Measurements from ENCODE around the gene TMEM131. TPM values are rescaled to one million over a fixed set of nuclear protein-coding genes. Genes with fewer than 3 reads are reported as not detected.

The TMEM131 gene
- total RNA-seq, 2 donors from 2014 or later = 20.7 to 21.8 TPM

DNA sequence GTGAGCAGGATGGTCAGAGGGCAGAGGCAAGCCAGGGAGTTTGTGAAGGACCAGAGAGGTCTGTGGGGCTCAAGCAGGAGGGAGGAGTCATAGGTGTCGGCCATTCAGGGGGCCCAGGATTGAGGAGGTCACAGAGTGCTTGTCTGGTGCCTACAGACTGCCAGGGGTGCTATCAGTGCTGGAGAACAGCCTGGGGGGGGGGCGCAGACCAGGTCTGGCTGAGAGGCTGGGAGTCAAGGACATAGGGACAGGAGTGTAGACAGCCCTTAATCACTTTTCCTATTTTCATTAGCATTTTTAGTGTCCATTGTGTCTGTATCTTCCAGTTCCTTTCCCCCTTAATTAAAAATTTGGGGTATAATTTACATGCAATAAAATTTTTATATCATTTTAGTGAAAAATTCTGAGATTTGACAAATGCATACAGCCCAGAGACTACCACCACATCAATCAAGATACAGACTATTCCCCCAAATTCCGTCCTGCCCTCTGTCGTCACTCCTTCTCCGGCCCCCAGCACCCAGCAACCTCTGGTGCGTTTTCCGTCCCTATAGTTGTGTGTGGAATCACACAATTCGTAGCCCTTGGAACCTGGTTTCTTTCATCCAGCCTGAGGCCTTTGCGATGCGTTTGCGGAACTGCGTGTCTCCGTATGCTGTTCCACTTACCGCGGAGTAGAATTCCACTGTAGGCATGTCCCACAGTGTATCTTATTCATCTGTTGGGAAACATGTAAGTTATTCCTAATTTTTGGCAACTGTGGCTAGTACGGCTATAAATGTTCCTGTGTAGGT is 276.2 kb downstream of the TMEM131 start:
- Histone ChIP-seq H3K27me3 (no peaks in the 10 kb centered on the region), H3K4me1 (no peaks in the 10 kb centered on the region), H3K4me3 (no peak overlapping the region), H3K27ac (no peak overlapping the region), H3K9me3 (no peaks in the 10 kb centered on the region), H3K36me3 (no peaks in the 10 kb centered on the region)
- TF ChIP-seq, protein P1, sequence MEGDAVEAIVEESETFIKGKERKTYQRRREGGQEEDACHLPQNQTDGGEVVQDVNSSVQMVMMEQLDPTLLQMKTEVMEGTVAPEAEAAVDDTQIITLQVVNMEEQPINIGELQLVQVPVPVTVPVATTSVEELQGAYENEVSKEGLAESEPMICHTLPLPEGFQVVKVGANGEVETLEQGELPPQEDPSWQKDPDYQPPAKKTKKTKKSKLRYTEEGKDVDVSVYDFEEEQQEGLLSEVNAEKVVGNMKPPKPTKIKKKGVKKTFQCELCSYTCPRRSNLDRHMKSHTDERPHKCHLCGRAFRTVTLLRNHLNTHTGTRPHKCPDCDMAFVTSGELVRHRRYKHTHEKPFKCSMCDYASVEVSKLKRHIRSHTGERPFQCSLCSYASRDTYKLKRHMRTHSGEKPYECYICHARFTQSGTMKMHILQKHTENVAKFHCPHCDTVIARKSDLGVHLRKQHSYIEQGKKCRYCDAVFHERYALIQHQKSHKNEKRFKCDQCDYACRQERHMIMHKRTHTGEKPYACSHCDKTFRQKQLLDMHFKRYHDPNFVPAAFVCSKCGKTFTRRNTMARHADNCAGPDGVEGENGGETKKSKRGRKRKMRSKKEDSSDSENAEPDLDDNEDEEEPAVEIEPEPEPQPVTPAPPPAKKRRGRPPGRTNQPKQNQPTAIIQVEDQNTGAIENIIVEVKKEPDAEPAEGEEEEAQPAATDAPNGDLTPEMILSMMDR (IDR thresholded peaks at IDR 0.05) = no peak
- no peak for DNase-seq (ENCODE audit: low spot score)

DNA sequence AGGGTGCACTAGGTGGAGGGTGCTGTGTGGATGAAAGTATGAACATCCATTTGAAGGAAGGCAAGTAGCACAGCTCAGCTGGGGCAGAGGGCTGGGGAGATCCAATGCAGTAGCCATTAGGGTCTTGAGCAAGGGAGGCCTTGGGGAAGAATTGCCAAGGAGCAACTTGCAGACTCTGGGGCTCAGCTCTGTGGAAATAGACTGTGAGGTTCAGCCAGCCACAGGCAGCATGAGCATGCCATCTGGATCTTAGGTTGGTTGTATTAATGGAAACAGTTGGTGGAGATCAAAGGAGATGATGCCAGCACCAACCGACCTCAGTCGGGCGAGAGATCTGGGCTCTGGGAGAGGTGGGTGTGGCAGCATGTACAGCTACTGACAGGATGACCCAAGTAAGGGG is 276.8 kb downstream of the TMEM131 start:
- TF ChIP-seq, protein P1 (IDR thresholded peaks at IDR 0.05) = no peak
- Histone ChIP-seq H3K27ac (no peak overlapping the region), H3K27me3 (no peaks in the 10 kb centered on the region), H3K9me3 (no peaks in the 10 kb centered on the region), H3K4me1 (no peaks in the 10 kb centered on the region), H3K4me3 (no peak overlapping the region), H3K36me3 (no peaks in the 10 kb centered on the region)
- no peak for DNase-seq (ENCODE audit: low spot score)

DNA sequence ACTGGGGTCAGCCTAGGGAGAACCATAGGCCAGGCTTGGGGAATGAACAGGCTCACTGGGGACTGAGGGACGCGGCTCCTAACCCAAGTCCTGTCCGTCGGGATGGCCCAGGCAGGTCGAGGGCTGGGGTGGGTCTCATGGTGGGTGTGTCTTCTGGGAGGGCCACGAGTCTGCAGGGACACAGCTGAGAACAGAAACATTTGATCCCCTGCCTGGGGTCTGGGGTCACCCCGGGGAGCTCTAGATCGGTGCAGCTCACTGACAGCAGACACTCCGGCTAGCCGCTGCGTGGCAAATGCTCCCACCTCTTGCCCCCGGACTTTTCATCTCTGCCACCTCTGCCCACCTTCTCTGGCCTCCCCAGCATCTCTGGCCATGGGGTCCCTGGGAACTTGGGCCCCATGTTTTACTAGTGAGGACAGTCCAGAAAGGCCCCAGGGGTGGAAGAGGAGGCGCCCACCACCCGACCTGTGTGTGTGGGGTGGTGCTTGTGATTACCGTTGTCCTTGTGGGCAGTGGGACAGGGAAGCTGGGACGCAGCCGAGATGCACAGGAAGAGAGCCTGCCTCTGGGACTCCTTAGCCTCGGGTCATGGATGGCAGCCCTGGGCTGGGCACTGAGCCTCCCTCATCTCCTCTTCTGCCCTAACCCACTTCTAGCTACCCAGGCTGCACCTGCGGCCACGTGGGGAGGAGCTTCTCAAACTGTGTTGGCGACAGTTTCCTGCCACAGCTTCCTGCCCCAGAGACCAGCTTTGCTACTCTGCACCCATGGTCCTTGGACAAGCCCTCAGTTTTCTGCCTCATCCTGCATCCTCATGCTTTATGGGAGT is 277.5 kb downstream of the TMEM131 start:
- TF ChIP-seq, protein P1 (IDR thresholded peaks at IDR 0.05) = no peak
- Histone ChIP-seq H3K4me1 (no peaks in the 10 kb centered on the region), H3K4me3 (no peak overlapping the region), H3K27ac (no peak overlapping the region), H3K36me3 (no peaks in the 10 kb centered on the region), H3K27me3 (no peaks in the 10 kb centered on the region), H3K9me3 (no peaks in the 10 kb centered on the region)
- DNase-seq (ENCODE audit: low spot score) = no peak

DNA sequence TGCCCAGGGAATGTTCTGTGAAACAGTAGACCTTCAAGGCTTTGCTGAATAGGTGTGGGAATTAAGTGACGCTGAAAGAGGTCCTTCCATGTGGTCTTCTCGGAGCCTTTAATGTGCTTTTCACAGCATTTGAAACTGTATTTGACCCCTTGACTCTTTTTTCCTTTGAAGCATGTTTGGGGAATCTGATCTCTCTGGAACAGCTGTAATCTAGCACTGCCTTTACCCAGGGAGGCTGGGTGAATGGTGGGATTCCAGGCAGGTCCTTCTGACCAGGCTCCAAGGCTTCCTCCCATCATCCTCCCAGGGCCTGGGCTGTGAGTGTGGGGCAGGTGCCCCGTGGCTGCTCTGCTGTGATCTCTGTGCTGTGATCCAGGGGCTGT is 278.1 kb downstream of the TMEM131 start:
- TF ChIP-seq, protein P1 (IDR thresholded peaks at IDR 0.05) = no peak
- no peaks in the 10 kb centered on the region for H3K9me3 ChIP-seq
- DNase-seq (ENCODE audit: low spot score) = no peak
- H3K36me3 ChIP-seq = no peaks in the 10 kb centered on the region
- H3K27ac ChIP-seq = no peak overlapping the region
- H3K27me3 ChIP-seq = no peaks in the 10 kb centered on the region
- H3K4me3 ChIP-seq = no peak overlapping the region
- H3K4me1 ChIP-seq = no peaks in the 10 kb centered on the region

DNA sequence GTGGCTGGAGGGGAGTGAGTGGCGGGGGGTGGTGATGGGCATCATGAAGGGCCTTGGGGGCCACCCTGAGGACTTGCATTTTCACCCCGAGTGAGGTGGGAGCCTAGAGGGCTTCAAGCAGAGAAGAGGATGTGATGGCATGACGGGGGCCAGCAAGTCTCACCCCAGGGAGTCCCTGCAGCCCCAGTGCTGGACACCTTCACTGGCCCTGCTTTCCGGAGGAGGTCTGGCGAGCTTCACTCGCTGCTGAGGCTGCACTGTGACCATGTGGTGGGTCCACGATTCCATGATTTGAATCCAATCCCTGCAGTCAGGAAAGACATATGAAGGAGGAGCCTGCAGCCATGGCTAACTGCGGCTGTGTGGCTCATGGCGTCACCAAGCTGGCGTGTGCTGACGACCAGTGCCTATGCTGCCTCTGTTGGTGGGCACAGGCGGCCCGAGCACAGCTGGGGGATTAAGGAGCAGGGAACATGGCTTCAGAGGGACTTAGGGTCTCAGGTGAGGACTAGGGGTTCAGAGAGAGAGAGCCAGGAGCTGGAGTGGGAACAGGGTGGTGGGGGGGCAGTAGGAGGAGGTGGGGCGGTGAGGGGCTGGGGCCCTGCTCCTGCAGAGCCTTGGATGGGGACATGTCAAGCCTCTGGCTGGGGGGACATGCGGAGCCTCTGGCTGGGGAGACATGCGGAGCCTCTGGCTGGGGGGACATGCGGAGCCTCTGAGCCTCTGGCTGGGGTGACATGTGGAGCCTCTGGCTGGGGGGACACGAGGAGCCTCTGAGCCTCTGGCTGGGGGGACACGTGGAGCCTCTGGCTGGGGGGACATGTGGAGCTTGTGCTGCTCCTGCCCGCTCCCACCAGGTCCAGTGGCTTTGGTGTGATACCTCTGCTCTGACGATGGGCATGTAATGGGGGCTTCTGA is 278.8 kb downstream of the TMEM131 start:
- no peaks in the 10 kb centered on the region for H3K27me3 ChIP-seq
- H3K36me3 ChIP-seq = no peaks in the 10 kb centered on the region
- no peak overlapping the region for H3K27ac ChIP-seq
- no peak overlapping the region for H3K4me3 ChIP-seq
- DNase-seq (ENCODE audit: low spot score) = no peak
- H3K4me1 ChIP-seq = no peaks in the 10 kb centered on the region
- no peaks in the 10 kb centered on the region for H3K9me3 ChIP-seq
- TF ChIP-seq, protein P1 (IDR thresholded peaks at IDR 0.05) = no peak
